GM12878 (cell line): ENCODE data around the gene SYNDIG1. TPM values are rescaled to one million over a fixed set of nuclear protein-coding genes. Genes with fewer than 3 reads are reported as not detected.

Experiments
- ATAC-seq: fragments of 200-7000 bp; cut with Tn5 transposase; 3 replicates; pipeline ENCODE4 v1.9.1; 2020; ENCODE audit warnings: mild to moderate bottlenecking, moderate library complexity
- BruUV-seq: library from RNA; stranded (reverse); fragments of 400-500 nt; replicated peaks from 2 replicates; lab custom pipeline; 2021; lab: Mats Ljungman, UMichigan
- CTCF ChIA-PET: fragments of 300-600 bp; sonication (Branson Sonifier 250); formaldehyde crosslinking; extraction: SDS; loops from one replicate; lab custom pipeline; 2021; ENCODE audit warnings: inconsistent platforms; lab: Yijun Ruan, JAX
- POLR2A ChIA-PET: fragments of 350-600 bp; formaldehyde crosslinking; extraction: SDS; loops from one replicate; lab custom pipeline; 2021; ENCODE audit warnings: inconsistent platforms; lab: Charles Lee
- RAD21 ChIA-PET: fragments of 300-600 bp; sonication (Branson Sonifier 250); formaldehyde crosslinking; loops from one replicate; lab custom pipeline; 2023; ENCODE audit warnings: antibody characterized with exemption; ENCODE audit not compliant: unreplicated experiment; lab: Charles Lee
- SMC1A ChIA-PET: fragments of 300-600 bp; sonication (Branson Sonifier 250); formaldehyde crosslinking; loops from one replicate; lab custom pipeline; 2023; ENCODE audit not compliant: unreplicated experiment, uncharacterized antibody; lab: Charles Lee
- DNase-seq: peaks from one replicate; pipeline ENCODE4 v3.0.0-alpha.2; 2011; ENCODE audit warnings: low read depth, low spot score
- FAIRE-seq: peaks from 3 replicates; lab custom pipeline; 2011; peaks lifted over from hg19 to GRCh38; lab: Jason Lieb, UNC
- H2AFZ ChIP-seq: 2 replicates; pipeline ENCODE4 v1.6.0; 2011; ENCODE audit warnings: low read depth, low read length, control low read depth; ENCODE audit not compliant: control insufficient read depth
- H3K27ac ChIP-seq: 2 replicates; pipeline ENCODE4 v1.5.1; 2011; ENCODE audit warnings: control low read depth; ENCODE audit not compliant: control insufficient read depth, insufficient read depth
- H3K27me3 ChIP-seq, 2 experiments: replicated peaks in 1 of 2; 2 replicates each; pipeline versions ENCODE4 v1.6.0 to v1.6.1; 2011; ENCODE audit warnings: low read length in 1 of 2; ENCODE audit not compliant: control insufficient read depth in 2 of 2, insufficient read depth in 2 of 2
- H3K36me3 ChIP-seq, 2 experiments: 2 replicates each; pipeline ENCODE4 v1.5.1; 2011; ENCODE audit warnings: low read length in 1 of 2; ENCODE audit not compliant: control insufficient read depth in 2 of 2, insufficient read depth in 2 of 2
- H3K4me1 ChIP-seq: 2 replicates; pipeline ENCODE4 v1.6.1; 2011; ENCODE audit warnings: mild to moderate bottlenecking, low read length, moderate library complexity, mixed read lengths; ENCODE audit not compliant: control insufficient read depth, insufficient read depth
- H3K4me2 ChIP-seq: 2 replicates; pipeline ENCODE4 v1.6.0; 2011; ENCODE audit warnings: control low read depth; ENCODE audit not compliant: control insufficient read depth, insufficient read depth
- H3K4me3 ChIP-seq: fragments of 200-600 bp; sonication (generic); 2 replicates; pipeline ENCODE4 v1.5.1; 2016
- H3K79me2 ChIP-seq: 2 replicates; pipeline ENCODE4 v1.6.0; 2011; ENCODE audit warnings: low read length; ENCODE audit not compliant: control insufficient read depth, insufficient read depth
- H3K9ac ChIP-seq: 2 replicates; pipeline ENCODE4 v1.8.0; 2011; ENCODE audit warnings: low read length, control low read depth, mixed read lengths; ENCODE audit not compliant: control insufficient read depth, insufficient read depth
- H3K9me3 ChIP-seq: replicated peaks from 3 replicates; pipeline ENCODE4 v1.5.1; 2011; ENCODE audit warnings: mild to moderate bottlenecking, low read length; ENCODE audit not compliant: control insufficient read depth, insufficient read depth
- H4K20me1 ChIP-seq: 2 replicates; pipeline ENCODE4 v1.6.0; 2011; ENCODE audit not compliant: control insufficient read depth, insufficient read depth
- BHLHE40 ChIP-seq, 2 experiments: fragments of 450-650 bp in 1 of 2; IDR thresholded peaks; 2 replicates each; pipeline ENCODE4 v1.6.1; 2011 to 2017; ENCODE audit warnings: low read depth in 2 of 2, borderline replicate concordance in 1 of 2, improper control_type of control experiment in 1 of 2, low read length in 1 of 2, mild to moderate bottlenecking in 1 of 2
- EZH2 ChIP-seq: IDR thresholded peaks from 2 replicates; pipeline ENCODE4 v1.6.1; 2012; ENCODE audit warnings: low read depth, mild to moderate bottlenecking, control low read depth, inconsistent platforms, low read length, borderline replicate concordance; ENCODE audit not compliant: control insufficient read depth
- FOS ChIP-seq: IDR thresholded peaks from 3 replicates; pipeline ENCODE4 v1.6.1; 2011; ENCODE audit warnings: borderline replicate concordance; ENCODE audit not compliant: insufficient read length; ENCODE audit errors: extremely low read depth
- GABPA ChIP-seq: IDR thresholded peaks from 2 replicates; pipeline ENCODE4 v1.6.1; 2014; ENCODE audit warnings: antibody characterized with exemption, low read depth, mild to moderate bottlenecking, inconsistent platforms
- JUND ChIP-seq: IDR thresholded peaks from 2 replicates; pipeline ENCODE4 v1.6.1; 2012; ENCODE audit warnings: low read depth, mild to moderate bottlenecking, low read length, improper control_type of control experiment, moderate library complexity
- MTA2 ChIP-seq: fragments of 450-650 bp; IDR thresholded peaks from 2 replicates; pipeline ENCODE4 v1.6.1; 2016; ENCODE audit warnings: low read depth, mild to moderate bottlenecking, moderate library complexity
- PAX8 ChIP-seq: fragments of 450-650 bp; IDR thresholded peaks from 2 replicates; pipeline ENCODE4 v1.6.1; 2017; ENCODE audit warnings: mild to moderate bottlenecking, moderate library complexity
- POLR2AphosphoS2 ChIP-seq: IDR thresholded peaks from 2 replicates; pipeline ENCODE4 v1.6.1; 2011; ENCODE audit warnings: low read depth, mild to moderate bottlenecking, low read length, improper control_type of control experiment, moderate library complexity
- RBBP5 ChIP-seq: fragments of 200-600 bp; sonication (generic); conservative IDR thresholded peaks from 2 replicates; pipeline ENCODE4 v1.6.1; 2016
- SMC3 ChIP-seq: IDR thresholded peaks from 2 replicates; pipeline ENCODE4 v1.6.1; 2011; ENCODE audit warnings: low read length, improper control_type of control experiment, borderline replicate concordance
- ZBED1 ChIP-seq: IDR thresholded peaks from 2 replicates; pipeline ENCODE4 v1.6.1; 2016; ENCODE audit warnings: borderline replicate concordance
- WGBS: methylation state at CpG from one replicate; pipeline ENCODE4 v1.1.6; 2016; ENCODE audit warnings: low lambda C conversion rate; ENCODE audit not compliant: insufficient replicate concordance, insufficient coverage; ENCODE audit errors: missing lambda C conversion rate; 5-methylcytosine and 5-hydroxymethylcytosine counted together
- in situ Hi-C: fragments of 300-500 bp; cut with MboI; formaldehyde crosslinking; loops from 9 replicates; pipeline ENCODE4 v1.14.3; 2018; ENCODE audit warnings: mixed read lengths
- intact Hi-C: fragments of 100-400 bp; cut with micrococcal nuclease; formaldehyde crosslinking; loops from one replicate; pipeline ENCODE4 v1.14.2; 2022; ENCODE audit not compliant: unreplicated experiment
- polyA plus RNA-seq, 11 experiments: library from polyadenylated mRNA; depleted of rRNA in 4 of 11; unstranded in 6 of 11; stranded (reverse) in 5 of 11; fragments of >200 nt; fragmentation: Nextera tagmentation in 4 of 11; fragmentation: Illumina TruSeq in 1 of 11; extraction: Ambion mirVana in 4 of 11; extraction: Trizol in 1 of 11; gene quantifications; 1 replicate in 1 of 11; 2 replicates in 10 of 11; pipeline versions ENCODE4 v1.2.1 to v1.2.3, GENCODE V29; 2011 to 2016; ENCODE audit warnings: inconsistent platforms in 2 of 11, missing spikeins in 2 of 11, low read depth in 1 of 11
- total RNA-seq, 4 experiments: library from RNA; depleted of rRNA in 3 of 4; stranded (reverse); fragments of >200 nt in 3 of 4; fragmentation: Illumina TruSeq in 1 of 4; extraction: Trizol in 1 of 4; gene quantifications; 2 replicates each; pipeline versions ENCODE4 v1.2.1 to v1.2.3, GENCODE V29; 2013 to 2021
- TF ChIP-seq, protein P1 (sequence below): fragments of 450-650 bp; conservative IDR thresholded peaks from 2 replicates; pipeline ENCODE4 v1.6.1; 2017; ENCODE audit warnings: mild to moderate bottlenecking, moderate library complexity
- TF ChIP-seq, protein P2 (sequence below): IDR thresholded peaks from 2 replicates; pipeline ENCODE4 v1.6.1; 2012; ENCODE audit warnings: low read depth, low read length, improper control_type of control experiment

SYNDIG1 gene
- total and polyA plus RNA-seq, 10 of the 15 experiments (the other 5 are each of a cell fraction or from before 2014, with no cell fraction given): not detected

DNA sequence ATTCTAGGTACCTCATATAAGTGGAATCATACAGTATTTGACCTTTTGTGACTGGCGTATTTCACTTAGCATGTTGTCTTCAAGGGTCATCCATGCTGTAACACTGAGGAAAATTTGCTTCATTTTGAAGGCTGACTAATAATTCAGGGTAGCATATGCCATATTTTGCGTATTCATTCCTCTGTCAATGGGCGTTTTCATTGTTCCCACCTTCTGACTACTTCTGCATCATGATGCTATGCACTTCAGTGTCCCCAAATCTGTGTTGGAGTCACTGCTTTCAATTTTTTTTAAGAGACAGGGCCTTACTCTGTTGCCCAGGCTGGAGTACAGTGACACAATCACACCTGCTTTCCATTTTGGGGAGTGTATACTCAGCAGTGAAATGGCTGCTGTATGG is 51.6 kb downstream of the SYNDIG1 start:
- FAIRE-seq: no peak
- no peak overlapping the region for H3K4me3 ChIP-seq
- TF ChIP-seq SMC3 (no peak), FOS (no peak), RBBP5 (no peak), PAX8 (no peak), JUND (no peak), MTA2 (no peak), GABPA (no peak), BHLHE40 (IDR thresholded peaks at IDR 0.05; ENCODE audit: borderline replicate concordance in 1 of 2, low read depth in 2 of 2, low read length in 1 of 2) (no peak), POLR2AphosphoS2 (no peak), ZBED1 (no peak), EZH2 (no peak)
- TF ChIP-seq, protein P1, sequence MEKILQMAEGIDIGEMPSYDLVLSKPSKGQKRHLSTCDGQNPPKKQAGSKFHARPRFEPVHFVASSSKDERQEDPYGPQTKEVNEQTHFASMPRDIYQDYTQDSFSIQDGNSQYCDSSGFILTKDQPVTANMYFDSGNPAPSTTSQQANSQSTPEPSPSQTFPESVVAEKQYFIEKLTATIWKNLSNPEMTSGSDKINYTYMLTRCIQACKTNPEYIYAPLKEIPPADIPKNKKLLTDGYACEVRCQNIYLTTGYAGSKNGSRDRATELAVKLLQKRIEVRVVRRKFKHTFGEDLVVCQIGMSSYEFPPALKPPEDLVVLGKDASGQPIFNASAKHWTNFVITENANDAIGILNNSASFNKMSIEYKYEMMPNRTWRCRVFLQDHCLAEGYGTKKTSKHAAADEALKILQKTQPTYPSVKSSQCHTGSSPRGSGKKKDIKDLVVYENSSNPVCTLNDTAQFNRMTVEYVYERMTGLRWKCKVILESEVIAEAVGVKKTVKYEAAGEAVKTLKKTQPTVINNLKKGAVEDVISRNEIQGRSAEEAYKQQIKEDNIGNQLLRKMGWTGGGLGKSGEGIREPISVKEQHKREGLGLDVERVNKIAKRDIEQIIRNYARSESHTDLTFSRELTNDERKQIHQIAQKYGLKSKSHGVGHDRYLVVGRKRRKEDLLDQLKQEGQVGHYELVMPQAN: no peak
- TF ChIP-seq, protein P2, sequence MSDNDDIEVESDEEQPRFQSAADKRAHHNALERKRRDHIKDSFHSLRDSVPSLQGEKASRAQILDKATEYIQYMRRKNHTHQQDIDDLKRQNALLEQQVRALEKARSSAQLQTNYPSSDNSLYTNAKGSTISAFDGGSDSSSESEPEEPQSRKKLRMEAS: no peak
- ATAC-seq: no peak
- RAD21 ChIA-PET: no interaction called here
- CTCF ChIA-PET: no interaction called here
- no peaks in the 10 kb centered on the region for H3K36me3 ChIP-seq
- DNase-seq: no peak
- no peak overlapping the region for H3K27ac ChIP-seq
- H3K4me1 ChIP-seq: no peaks in the 10 kb centered on the region
- no peaks in the 10 kb centered on the region for H3K27me3 ChIP-seq
- SMC1A ChIA-PET: no interaction called here
- BruUV-seq: no TSS peak
- 19% methylated on average over 3 of the region's 3 CpGs for WGBS
- no peaks in the 10 kb centered on the region for H3K79me2 ChIP-seq
- H3K4me2 ChIP-seq: no peak overlapping the region
- no peaks in the 10 kb centered on the region for H4K20me1 ChIP-seq
- in situ Hi-C loops (no loop called here), intact Hi-C loops (no loop called here)
- POLR2A ChIA-PET: no interaction called here
- no peaks in the 10 kb centered on the region for H3K9me3 ChIP-seq
- no peak overlapping the region for H2AFZ ChIP-seq
- H3K9ac ChIP-seq: no peak overlapping the region
